T-helper 2 cell treated with Interferon-gamma antibody and Interleukin-4, amounts not matched to agents 5 μg/mL and 100 μg/mL, for 36 hours (primary cell): ENCODE results near the gene ELF1.
"Not testable (repeated sequence)": the region's sequence is repeated elsewhere in the genome, so short reads cannot be mapped to it uniquely, and the experiment has no call there.

ENCODE experiments used
- DNase-seq: peaks from one replicate; pipeline ENCODE4 v3.0.0; 2021; ENCODE audit warnings: low spot score
- H3K27ac Mint-ChIP-seq: one replicate; pipeline ENCODE4 v1.8.0; 2021; ENCODE audit warnings: mild to moderate bottlenecking, mixed read lengths
- H3K27me3 Mint-ChIP-seq: one replicate; pipeline ENCODE4 v1.8.0; 2021; ENCODE audit warnings: low read depth, mixed read lengths
- H3K36me3 Mint-ChIP-seq: one replicate; pipeline ENCODE4 v1.8.0; 2021; ENCODE audit warnings: low read depth, mixed read lengths
- H3K4me1 Mint-ChIP-seq: one replicate; pipeline ENCODE4 v1.8.0; 2021; ENCODE audit warnings: low read depth, mixed read lengths
- H3K4me3 Mint-ChIP-seq: one replicate; pipeline ENCODE4 v1.8.0; 2022; ENCODE audit warnings: mild to moderate bottlenecking, moderate library complexity, mixed read lengths
- H3K9me3 Mint-ChIP-seq: one replicate; pipeline ENCODE4 v1.8.0; 2021; ENCODE audit warnings: mixed read lengths

The ELF1 gene

DNA sequence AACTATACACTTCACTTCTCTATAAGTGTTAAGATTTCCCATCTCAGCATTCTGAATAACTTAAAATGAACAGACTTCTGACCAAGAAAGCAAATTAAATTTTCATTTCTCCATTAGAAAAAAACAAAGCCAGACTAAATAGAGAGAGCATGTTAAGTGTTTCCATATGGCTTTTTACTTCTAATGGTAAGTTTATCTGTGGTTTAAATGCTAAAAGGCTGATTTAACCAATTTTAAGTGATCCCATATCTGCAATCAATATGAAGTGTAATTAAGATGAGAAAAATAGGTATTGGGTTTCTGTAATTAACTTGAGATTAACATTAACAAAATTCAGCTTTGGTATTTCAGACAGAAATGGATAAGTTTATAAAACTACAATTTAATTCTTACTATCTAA, 107.8 kb downstream of the ELF1 start:
- no peak overlapping the region for H3K27ac Mint-ChIP-seq
- no peak for DNase-seq
- no peaks in the 10 kb centered on the region for H3K9me3 Mint-ChIP-seq

DNA sequence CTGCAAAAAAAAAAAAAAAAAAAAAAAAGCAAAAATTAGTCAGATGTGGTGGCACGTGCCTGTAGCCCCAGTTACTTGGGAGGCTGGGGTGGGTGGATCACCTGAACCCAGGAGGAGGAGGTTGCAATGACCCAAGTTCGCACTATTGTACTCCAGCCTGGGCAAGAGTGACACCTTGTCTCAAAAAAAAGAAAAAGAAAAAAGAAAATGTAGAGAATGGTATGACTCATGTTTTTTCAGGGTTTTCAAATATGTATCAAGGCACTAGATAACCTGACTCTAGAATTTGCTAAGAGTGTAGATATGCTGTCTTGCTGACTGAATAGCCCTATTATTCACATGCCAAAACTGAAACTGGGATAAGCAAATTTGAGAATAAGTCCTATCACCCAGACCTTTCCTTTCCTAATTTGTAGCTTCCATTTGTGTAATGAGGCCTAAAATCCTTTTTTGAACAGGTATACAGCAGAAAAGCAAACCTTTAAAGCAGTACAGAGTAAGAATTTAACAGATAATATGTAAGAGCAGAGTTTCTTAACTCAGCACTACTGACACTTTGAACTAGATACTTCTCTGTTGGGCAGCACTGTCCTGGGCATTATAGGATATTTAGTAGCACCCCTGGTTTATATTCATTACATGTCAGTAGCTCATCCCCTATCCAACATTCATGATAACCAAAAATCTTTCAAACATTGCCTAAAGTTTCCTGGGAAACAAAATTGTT, 108.6 kb downstream of the ELF1 start:
- H3K27ac Mint-ChIP-seq, result no peak overlapping the region
- no peaks in the 10 kb centered on the region for H3K9me3 Mint-ChIP-seq
- no peak overlapping the region for H3K4me3 Mint-ChIP-seq
- DNase-seq, result no peak
- no peaks in the 10 kb centered on the region for H3K27me3 Mint-ChIP-seq
- H3K36me3 Mint-ChIP-seq, result peaks cover 8% of the 10 kb centered on the region
- H3K4me1 Mint-ChIP-seq, result peaks cover 11% of the 10 kb centered on the region

More for the DNA sequence above, 107.8 kb downstream of the ELF1 start:
- H3K4me1 Mint-ChIP-seq, result peaks cover 12% of the 10 kb centered on the region
- no peaks in the 10 kb centered on the region for H3K27me3 Mint-ChIP-seq
- peaks cover 8% of the 10 kb centered on the region for H3K36me3 Mint-ChIP-seq
- H3K4me3 Mint-ChIP-seq, result no peak overlapping the region

GRCh38 chr13:40909541-40910200, 109.4 kb downstream of the ELF1 start:
- not testable (repeated sequence) for H3K36me3 Mint-ChIP-seq, H3K4me3 Mint-ChIP-seq, H3K27ac Mint-ChIP-seq, DNase-seq, H3K4me1 Mint-ChIP-seq, H3K9me3 Mint-ChIP-seq, H3K27me3 Mint-ChIP-seq

DNA sequence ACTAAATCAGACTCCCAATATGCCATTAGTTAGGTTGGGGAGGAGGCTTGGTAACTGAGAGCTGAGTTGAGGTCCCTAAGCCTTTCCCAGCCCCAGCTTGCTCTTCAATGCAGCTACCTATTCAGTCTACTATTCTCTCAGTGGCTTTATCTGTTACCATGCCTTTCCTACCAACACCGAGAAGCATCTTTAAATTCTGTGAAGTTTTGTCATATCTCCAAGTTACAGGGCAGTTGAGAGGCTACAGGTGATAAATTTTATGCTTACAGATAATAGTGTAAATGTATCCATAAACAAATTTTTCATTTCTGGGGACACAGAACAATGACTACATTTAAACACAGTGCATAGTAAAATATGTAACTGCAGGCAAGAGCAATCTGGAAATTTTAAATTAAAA, 110.6 kb downstream of the ELF1 start:
- DNase-seq, result no peak
- Mint-ChIP-seq H3K27me3 (no peaks in the 10 kb centered on the region), H3K9me3 (no peaks in the 10 kb centered on the region), H3K27ac (no peak overlapping the region), H3K36me3 (peaks cover 6% of the 10 kb centered on the region), H3K4me1 (peaks cover 5% of the 10 kb centered on the region), H3K4me3 (no peak overlapping the region)

DNA sequence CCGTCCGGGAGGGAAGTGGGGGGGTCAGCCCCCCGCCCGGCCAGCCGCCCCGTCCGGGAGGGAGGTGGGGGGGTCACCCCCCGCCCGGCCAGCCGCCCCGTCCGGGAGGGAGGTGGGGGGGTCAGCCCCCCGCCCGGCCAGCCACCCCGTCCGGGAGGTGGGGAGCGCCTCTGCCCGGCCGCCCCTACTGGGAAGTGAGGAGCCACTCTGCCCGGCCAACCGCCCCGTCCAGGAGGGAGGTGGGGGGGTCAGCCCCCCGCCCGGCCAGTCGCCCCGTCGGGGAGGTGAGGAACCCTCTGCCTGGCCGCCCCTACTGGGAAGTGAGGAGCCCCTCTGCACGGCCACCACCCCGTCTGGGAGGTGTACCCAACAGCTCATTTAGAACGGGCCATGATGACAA, 118.1 kb downstream of the ELF1 start:
- H3K27ac Mint-ChIP-seq, DNase-seq, H3K4me3 Mint-ChIP-seq, H3K4me1 Mint-ChIP-seq, H3K9me3 Mint-ChIP-seq, H3K36me3 Mint-ChIP-seq, H3K27me3 Mint-ChIP-seq: not testable (repeated sequence)

- not testable (repeated sequence) for H3K4me3 Mint-ChIP-seq, H3K4me1 Mint-ChIP-seq, H3K27me3 Mint-ChIP-seq, DNase-seq, H3K9me3 Mint-ChIP-seq, H3K36me3 Mint-ChIP-seq, H3K27ac Mint-ChIP-seq
Measured at GRCh38 chr13:40900568-40900967, 118.5 kb downstream of the ELF1 start.

DNA sequence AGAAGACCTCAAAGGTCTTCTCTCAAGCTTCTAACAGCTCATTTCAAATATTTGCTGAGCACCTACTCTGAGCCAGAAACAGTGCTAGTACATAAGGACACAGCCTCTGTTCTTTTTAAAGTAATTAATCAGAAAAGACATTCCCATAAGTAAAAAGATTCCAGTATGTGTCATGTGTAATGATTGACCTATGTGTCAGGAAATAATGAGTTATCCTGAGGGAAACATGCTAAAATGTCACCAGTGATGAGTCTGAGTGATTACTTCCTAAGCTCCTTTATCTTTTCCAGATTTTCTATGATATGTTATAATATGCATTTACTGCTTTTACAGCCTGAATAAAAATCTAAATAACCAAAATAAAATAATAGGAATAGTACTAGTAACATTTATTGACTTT, 122.1 kb downstream of the ELF1 start:
- Mint-ChIP-seq H3K9me3 (no peaks in the 10 kb centered on the region), H3K4me3 (no peak overlapping the region), H3K27me3 (no peaks in the 10 kb centered on the region), H3K27ac (no peak overlapping the region), H3K4me1 (no peaks in the 10 kb centered on the region), H3K36me3 (peaks cover 3% of the 10 kb centered on the region)
- DNase-seq, result no peak

GRCh38 chr13:40895227-40896184, 123.6 kb downstream of the ELF1 start:
- H3K27ac Mint-ChIP-seq, result no peak overlapping the region
- H3K4me3 Mint-ChIP-seq, result no peak overlapping the region
- no peaks in the 10 kb centered on the region for H3K4me1 Mint-ChIP-seq
- no peak for DNase-seq
- H3K9me3 Mint-ChIP-seq, result peaks cover 3% of the 10 kb centered on the region
- peaks cover 7% of the 10 kb centered on the region for H3K36me3 Mint-ChIP-seq
- H3K27me3 Mint-ChIP-seq, result no peaks in the 10 kb centered on the region

GRCh38 chr13:40893573-40893972, 125.5 kb downstream of the ELF1 start:
- H3K4me1 Mint-ChIP-seq, H3K9me3 Mint-ChIP-seq, H3K27ac Mint-ChIP-seq, H3K4me3 Mint-ChIP-seq, H3K27me3 Mint-ChIP-seq, DNase-seq: not testable (repeated sequence)
- peaks cover 13% of the 10 kb centered on the region for H3K36me3 Mint-ChIP-seq

GRCh38 chr13:40886017-40886416, 133.1 kb downstream of the ELF1 start:
- Mint-ChIP-seq H3K36me3 (peaks cover 30% of the 10 kb centered on the region), H3K4me3 (no peak overlapping the region), H3K9me3 (peaks cover 14% of the 10 kb centered on the region), H3K27me3 (no peaks in the 10 kb centered on the region), H3K4me1 (peaks cover 12% of the 10 kb centered on the region), H3K27ac (no peak overlapping the region)
- DNase-seq, result no peak

DNA sequence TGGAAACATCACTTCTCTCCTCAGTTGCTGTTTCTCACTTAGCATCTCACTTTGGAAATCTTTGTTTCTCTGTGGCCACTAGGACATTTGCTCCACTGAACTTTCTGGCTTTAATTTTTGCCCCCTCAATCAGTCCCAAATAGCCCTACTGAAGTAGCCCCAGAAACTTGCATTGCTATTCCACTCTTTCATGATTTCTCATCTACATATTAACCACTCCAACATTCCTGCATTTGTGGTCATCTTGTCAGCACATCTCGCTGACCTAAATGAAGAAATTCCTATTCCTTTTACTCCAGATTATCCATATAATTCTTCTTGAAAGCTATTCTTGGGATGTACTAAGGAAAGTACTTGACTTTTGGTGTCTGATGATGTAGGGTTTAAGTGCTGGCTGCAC, 134.9 kb downstream of the ELF1 start:
- not testable (repeated sequence) for DNase-seq, H3K27ac Mint-ChIP-seq, H3K27me3 Mint-ChIP-seq, H3K4me3 Mint-ChIP-seq
- Mint-ChIP-seq H3K4me1 (peaks cover 12% of the 10 kb centered on the region), H3K36me3 (peaks cover 37% of the 10 kb centered on the region), H3K9me3 (peaks cover 28% of the 10 kb centered on the region)
